HCT116 (cell line): ENCODE results near the gene SRGAP1.

Experiments
- EZH2 ChIP-seq: fragments of 200-600 bp; sonication (generic); IDR thresholded peaks from 2 replicates; pipeline ENCODE4 v1.6.1; 2017; ENCODE audit warnings: antibody characterized with exemption, mixed run types
- POLR2A ChIP-seq: IDR thresholded peaks from 2 replicates; pipeline ENCODE4 v1.7.0; 2011; ENCODE audit warnings: borderline replicate concordance; ENCODE audit not compliant: insufficient read depth, insufficient read length; ENCODE audit errors: extremely low read depth
- POLR2AphosphoS5 ChIP-seq: IDR thresholded peaks from 2 replicates; pipeline ENCODE4 v1.6.1; 2011; ENCODE audit warnings: mild to moderate bottlenecking, low read depth, low read length, moderate library complexity
- RAD21 ChIP-seq: IDR thresholded peaks from 2 replicates; pipeline ENCODE4 v1.6.1; 2012; ENCODE audit warnings: low read depth, mild to moderate bottlenecking
- SIN3A ChIP-seq: IDR thresholded peaks from 2 replicates; pipeline ENCODE4 v1.6.1; 2012; ENCODE audit warnings: low read depth
- SP1 ChIP-seq: IDR thresholded peaks from 2 replicates; pipeline ENCODE4 v1.6.1; 2012; ENCODE audit warnings: low read depth
- YY1 ChIP-seq: IDR thresholded peaks from 2 replicates; pipeline ENCODE4 v1.6.1; 2011; ENCODE audit warnings: low read length, low read depth, moderate library complexity, mild to moderate bottlenecking; ENCODE audit not compliant: insufficient replicate concordance; ENCODE audit errors: extremely low read depth
- TF ChIP-seq, protein P1 (sequence below), 3 experiments: fragments of 200-600 bp in 1 of 3; sonication (generic) in 1 of 3; IDR thresholded peaks in 2 of 3; conservative IDR thresholded peaks in 1 of 3; 2 replicates each; pipeline ENCODE4 v1.5.1; 2012 to 2017; ENCODE audit warnings: low read depth in 2 of 3, low read length in 2 of 3, antibody characterized with exemption in 1 of 3, borderline replicate concordance in 1 of 3, control low read depth in 1 of 3, mild to moderate bottlenecking in 1 of 3, mixed read lengths in 1 of 3, mixed run types in 1 of 3, moderate library complexity in 1 of 3; ENCODE audit not compliant: insufficient read depth in 1 of 3
- TF ChIP-seq, protein P2 (sequence below): IDR thresholded peaks from 2 replicates; pipeline ENCODE4 v1.6.1; 2012; ENCODE audit warnings: low read depth
- TF ChIP-seq, protein P3 (sequence below): IDR thresholded peaks from 2 replicates; pipeline ENCODE4 v1.6.1; 2012
- TF ChIP-seq, protein P4 (sequence below): IDR thresholded peaks from 2 replicates; pipeline ENCODE4 v1.6.1; 2012

DNA sequence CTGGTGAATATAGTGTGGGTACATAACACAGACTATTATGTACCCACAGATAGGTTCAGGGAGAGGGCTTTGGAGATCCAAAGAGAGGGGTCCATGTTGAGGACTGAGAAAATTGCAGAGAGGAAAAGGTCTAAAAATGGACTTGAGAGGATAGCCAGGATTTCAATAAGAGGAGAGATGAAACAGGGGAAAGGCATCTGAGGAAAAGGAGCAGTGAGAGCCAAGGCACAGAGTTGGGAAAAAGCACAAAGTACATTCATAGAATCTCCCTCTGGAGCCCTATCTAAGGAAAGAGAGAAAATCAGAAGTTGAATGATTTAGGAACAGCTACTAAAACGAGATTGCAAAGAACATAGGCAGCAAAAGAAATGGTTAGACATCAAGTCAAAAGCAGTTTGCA, 182.8 kb downstream of the SRGAP1 start:
- TF ChIP-seq, protein P1, sequence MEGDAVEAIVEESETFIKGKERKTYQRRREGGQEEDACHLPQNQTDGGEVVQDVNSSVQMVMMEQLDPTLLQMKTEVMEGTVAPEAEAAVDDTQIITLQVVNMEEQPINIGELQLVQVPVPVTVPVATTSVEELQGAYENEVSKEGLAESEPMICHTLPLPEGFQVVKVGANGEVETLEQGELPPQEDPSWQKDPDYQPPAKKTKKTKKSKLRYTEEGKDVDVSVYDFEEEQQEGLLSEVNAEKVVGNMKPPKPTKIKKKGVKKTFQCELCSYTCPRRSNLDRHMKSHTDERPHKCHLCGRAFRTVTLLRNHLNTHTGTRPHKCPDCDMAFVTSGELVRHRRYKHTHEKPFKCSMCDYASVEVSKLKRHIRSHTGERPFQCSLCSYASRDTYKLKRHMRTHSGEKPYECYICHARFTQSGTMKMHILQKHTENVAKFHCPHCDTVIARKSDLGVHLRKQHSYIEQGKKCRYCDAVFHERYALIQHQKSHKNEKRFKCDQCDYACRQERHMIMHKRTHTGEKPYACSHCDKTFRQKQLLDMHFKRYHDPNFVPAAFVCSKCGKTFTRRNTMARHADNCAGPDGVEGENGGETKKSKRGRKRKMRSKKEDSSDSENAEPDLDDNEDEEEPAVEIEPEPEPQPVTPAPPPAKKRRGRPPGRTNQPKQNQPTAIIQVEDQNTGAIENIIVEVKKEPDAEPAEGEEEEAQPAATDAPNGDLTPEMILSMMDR (IDR thresholded peaks at IDR 0.05 in 2 of 3, conservative IDR thresholded peaks at IDR 0.05 in 1 of 3; ENCODE audit: borderline replicate concordance in 1 of 3, insufficient read depth in 1 of 3, low read depth in 2 of 3, low read length in 2 of 3), result no peak
- TF ChIP-seq YY1 (no peak), POLR2A (no peak), EZH2 (no peak), SIN3A (no peak), POLR2AphosphoS5 (no peak), RAD21 (no peak), SP1 (no peak)
- TF ChIP-seq, protein P2, sequence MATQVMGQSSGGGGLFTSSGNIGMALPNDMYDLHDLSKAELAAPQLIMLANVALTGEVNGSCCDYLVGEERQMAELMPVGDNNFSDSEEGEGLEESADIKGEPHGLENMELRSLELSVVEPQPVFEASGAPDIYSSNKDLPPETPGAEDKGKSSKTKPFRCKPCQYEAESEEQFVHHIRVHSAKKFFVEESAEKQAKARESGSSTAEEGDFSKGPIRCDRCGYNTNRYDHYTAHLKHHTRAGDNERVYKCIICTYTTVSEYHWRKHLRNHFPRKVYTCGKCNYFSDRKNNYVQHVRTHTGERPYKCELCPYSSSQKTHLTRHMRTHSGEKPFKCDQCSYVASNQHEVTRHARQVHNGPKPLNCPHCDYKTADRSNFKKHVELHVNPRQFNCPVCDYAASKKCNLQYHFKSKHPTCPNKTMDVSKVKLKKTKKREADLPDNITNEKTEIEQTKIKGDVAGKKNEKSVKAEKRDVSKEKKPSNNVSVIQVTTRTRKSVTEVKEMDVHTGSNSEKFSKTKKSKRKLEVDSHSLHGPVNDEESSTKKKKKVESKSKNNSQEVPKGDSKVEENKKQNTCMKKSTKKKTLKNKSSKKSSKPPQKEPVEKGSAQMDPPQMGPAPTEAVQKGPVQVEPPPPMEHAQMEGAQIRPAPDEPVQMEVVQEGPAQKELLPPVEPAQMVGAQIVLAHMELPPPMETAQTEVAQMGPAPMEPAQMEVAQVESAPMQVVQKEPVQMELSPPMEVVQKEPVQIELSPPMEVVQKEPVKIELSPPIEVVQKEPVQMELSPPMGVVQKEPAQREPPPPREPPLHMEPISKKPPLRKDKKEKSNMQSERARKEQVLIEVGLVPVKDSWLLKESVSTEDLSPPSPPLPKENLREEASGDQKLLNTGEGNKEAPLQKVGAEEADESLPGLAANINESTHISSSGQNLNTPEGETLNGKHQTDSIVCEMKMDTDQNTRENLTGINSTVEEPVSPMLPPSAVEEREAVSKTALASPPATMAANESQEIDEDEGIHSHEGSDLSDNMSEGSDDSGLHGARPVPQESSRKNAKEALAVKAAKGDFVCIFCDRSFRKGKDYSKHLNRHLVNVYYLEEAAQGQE, result no peak
- TF ChIP-seq, protein P3, sequence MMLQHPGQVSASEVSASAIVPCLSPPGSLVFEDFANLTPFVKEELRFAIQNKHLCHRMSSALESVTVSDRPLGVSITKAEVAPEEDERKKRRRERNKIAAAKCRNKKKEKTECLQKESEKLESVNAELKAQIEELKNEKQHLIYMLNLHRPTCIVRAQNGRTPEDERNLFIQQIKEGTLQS, result no peak
- TF ChIP-seq, protein P4, sequence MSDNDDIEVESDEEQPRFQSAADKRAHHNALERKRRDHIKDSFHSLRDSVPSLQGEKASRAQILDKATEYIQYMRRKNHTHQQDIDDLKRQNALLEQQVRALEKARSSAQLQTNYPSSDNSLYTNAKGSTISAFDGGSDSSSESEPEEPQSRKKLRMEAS, result no peak
